Sigmoid colon (tissue), 7 donors: ENCODE data around the gene GOPC. TPM values are rescaled to one million over a fixed set of nuclear protein-coding genes. Genes with fewer than 3 reads are reported as not detected.
A peak's percentile ranks its signal among the peaks of the same experiment; 100 is the strongest.
"Not testable (repeated sequence)": the region's sequence is repeated elsewhere in the genome, so short reads cannot be mapped to it uniquely, and the experiment has no call there.

Experiments used
- DNase-seq: peaks from one replicate; pipeline ENCODE4 v3.0.0-alpha.2; 2019
- H3K27ac ChIP-seq, 4 donors: fragments of 200-600 bp; sonication (generic); one replicate each; pipeline ENCODE4 v1.5.1; 2016 to 2019; ENCODE audit warnings: mild to moderate bottlenecking in 1 of 4
- H3K27me3 ChIP-seq, 3 donors: fragments of 200-600 bp; sonication (generic); one replicate each; pipeline ENCODE4 v1.5.1; 2019; ENCODE audit warnings: mild to moderate bottlenecking in 1 of 3
- H3K36me3 ChIP-seq, 4 donors: fragments of 200-600 bp; sonication (generic); one replicate each; pipeline ENCODE4 v1.5.1; 2016 to 2019
- H3K4me1 ChIP-seq, 4 donors: fragments of 200-600 bp; sonication (generic); one replicate each; pipeline ENCODE4 v1.5.1; 2017 to 2019
- H3K4me3 ChIP-seq, 4 donors: fragments of 200-600 bp; sonication (generic); one replicate each; pipeline ENCODE4 v1.5.1; 2017 to 2019; ENCODE audit warnings: mild to moderate bottlenecking in 2 of 4, moderate library complexity in 1 of 4
- H3K9me3 ChIP-seq, 4 donors: fragments of 200-600 bp in 3 of 4; sonication (generic) in 3 of 4; one replicate each; pipeline versions ENCODE4 v1.5.1 to v1.6.1; 2013 to 2019
- CTCF ChIP-seq, 4 experiments: fragments of 450-650 bp in 3 of 4; fragments of 200-600 bp in 1 of 4; IDR thresholded peaks; one replicate each; pipeline ENCODE4 v1.5.1; 2016 to 2019; ENCODE audit warnings: antibody characterized with exemption in 4 of 4, mild to moderate bottlenecking in 3 of 4, moderate library complexity in 2 of 4
- EP300 ChIP-seq, 4 donors: sonication (generic); formaldehyde crosslinking; IDR thresholded peaks; one replicate each; pipeline ENCODE4 v1.6.1; 2017; ENCODE audit warnings: antibody characterized with exemption in 4 of 4
- POLR2A ChIP-seq, 2 donors: fragments of 450-650 bp; IDR thresholded peaks; one replicate each; pipeline ENCODE4 v1.6.1; 2016; ENCODE audit warnings: antibody characterized with exemption in 2 of 2, mild to moderate bottlenecking in 2 of 2, moderate library complexity in 2 of 2
- POLR2AphosphoS5 ChIP-seq, 4 donors: sonication (generic); formaldehyde crosslinking; IDR thresholded peaks; one replicate each; pipeline ENCODE4 v1.6.1; 2017; ENCODE audit warnings: antibody characterized with exemption in 4 of 4
- WGBS, 2 donors: extraction: QIAGEN DNeasy Blood & Tissue Kit; methylation state at CpG; one replicate each; pipeline ENCODE4 v1.1.7; 2013; 5-methylcytosine and 5-hydroxymethylcytosine counted together
- intact Hi-C: fragments of 100-400 bp; cut with DNase I; formaldehyde crosslinking; loops from one replicate; pipeline ENCODE4 v1.15.1; 2023
- polyA plus RNA-seq, 3 donors: library from polyadenylated mRNA; stranded (reverse); fragments of 200-250 nt; gene quantifications; one replicate each; pipeline ENCODE4 v1.2.3, GENCODE V29; 2013
- total RNA-seq, 4 donors: library from RNA; depleted of rRNA; stranded (reverse); fragments of >200 nt; gene quantifications; one replicate each; pipeline ENCODE4 v1.1.0, GENCODE V29; 2016
- donor health status: healthy with polysubstance abuse.
- donor health status: Bipolar disorder and iron deficiency.
- donor health status: healthy.

Gene GOPC
- total RNA-seq (10 to 100 TPM; 26.0 to 28.1 (median 26.1) TPM), polyA plus RNA-seq (10 to 100 TPM; 14.8 to 28.0 (median 20.4) TPM)

GRCh38 chr6:117602151-117602898 is at the start of gene GOPC:
GOPC (minus strand) TSS chr6:117602511; CDS start chr6:117602288, 223 bp downstream.
- peak; percentile 98 for DNase-seq
- intact Hi-C loops: loop anchor here (2.0 to 10.0 kb wide), 3 partner anchors 40 to 118 kb away; partner anchors contain the start of genes DCBLD1 and NUS1
- Histone ChIP-seq H3K4me3 (peak within 1 kb of the TSS; percentile 78 to 99 (median 87)), H3K27ac (peak within 1 kb of the TSS; percentile 80 to 91 (median 84)), H3K4me1 (peaks cover 0 to 35% (median 27%) of the 10 kb centered on the region in 4 donors), H3K27me3 (no peaks in the 10 kb centered on the region), H3K9me3 (no peaks in the 10 kb centered on the region), H3K36me3 (no peaks in the 10 kb centered on the region)
- 0 to 1% methylated on average over 60 of the region's 60 CpGs for WGBS, 2 donors
- peak; percentile 75 to 87 for TF ChIP-seq POLR2A (IDR thresholded peaks at IDR 0.05)
- TF ChIP-seq CTCF (IDR thresholded peaks at IDR 0.05): no peak
- peak; percentile 79 to 96 (median 94) for TF ChIP-seq POLR2AphosphoS5 (IDR thresholded peaks at IDR 0.05)

DNA sequence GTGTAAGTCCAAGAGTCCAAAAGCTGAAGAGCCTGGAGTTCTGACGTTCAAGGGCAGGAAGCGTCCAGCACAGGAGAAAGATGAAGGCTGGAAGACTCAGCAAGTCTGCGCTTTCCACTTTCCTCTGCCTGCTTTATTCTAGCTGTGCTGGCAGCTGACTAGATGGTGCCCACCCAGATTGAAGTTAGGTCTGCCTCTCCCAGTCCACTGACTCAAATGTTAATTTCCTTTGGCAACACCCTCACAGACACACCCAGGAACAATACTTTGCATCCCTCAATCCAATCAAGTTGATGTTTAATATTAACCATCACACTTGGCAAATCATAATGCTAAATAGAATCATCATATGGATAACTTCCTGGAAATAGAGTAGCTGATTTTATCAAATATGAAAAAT is 49.7 kb upstream of the GOPC start:
- H3K27ac ChIP-seq, H3K4me3 ChIP-seq, intact Hi-C loops, H3K9me3 ChIP-seq, H3K4me1 ChIP-seq, DNase-seq, H3K27me3 ChIP-seq, H3K36me3 ChIP-seq: not testable (repeated sequence)
- 75 to 79% methylated on average over 3 of the region's 3 CpGs for WGBS, 2 donors

DNA sequence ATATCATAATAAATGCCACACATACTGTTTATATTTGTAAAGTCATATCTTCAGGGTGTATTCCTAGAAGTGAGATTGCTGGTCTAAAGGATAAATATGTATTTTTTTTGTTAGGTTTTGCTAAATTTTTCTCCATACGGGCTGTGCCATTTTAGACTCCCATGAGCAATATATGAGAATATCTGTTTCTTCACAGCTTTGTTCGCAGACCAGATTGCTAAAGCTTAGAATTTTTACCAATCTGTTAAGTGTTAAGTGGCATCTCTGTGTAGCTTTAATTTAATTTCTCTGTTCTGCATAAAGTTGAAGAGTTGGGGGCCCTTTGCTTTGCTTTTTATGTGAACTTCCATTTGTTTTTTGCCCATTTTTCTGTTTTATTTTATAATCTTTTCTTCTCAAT is 40.7 kb upstream of the GOPC start:
- no peaks in the 10 kb centered on the region for H3K27me3 ChIP-seq
- no peak overlapping the region for H3K4me3 ChIP-seq
- H3K27ac ChIP-seq: no peak overlapping the region
- H3K4me1 ChIP-seq: no peaks in the 10 kb centered on the region
- H3K36me3 ChIP-seq: no peaks in the 10 kb centered on the region
- intact Hi-C loops: no loop called here
- WGBS, 2 donors: 93 to 94% methylated on average over 2 of the region's 2 CpGs
- TF ChIP-seq POLR2A (IDR thresholded peaks at IDR 0.05) (no peak), EP300 (IDR thresholded peaks at IDR 0.05) (no peak), CTCF (IDR thresholded peaks at IDR 0.05) (no peak), POLR2AphosphoS5 (IDR thresholded peaks at IDR 0.05) (no peak)
- DNase-seq: no peak
- no peaks in the 10 kb centered on the region for H3K9me3 ChIP-seq

- Histone ChIP-seq H3K27ac (no peak overlapping the region), H3K36me3 (no peaks in the 10 kb centered on the region), H3K4me1 (no peaks in the 10 kb centered on the region), H3K9me3 (no peaks in the 10 kb centered on the region), H3K27me3 (no peaks in the 10 kb centered on the region), H3K4me3 (no peak overlapping the region)
- intact Hi-C loops: no loop called here
- no peak for DNase-seq
- WGBS, 2 donors: 75 to 78% methylated on average over 1 of the region's 1 CpG
- TF ChIP-seq EP300 (IDR thresholded peaks at IDR 0.05): no peak
- no peak for TF ChIP-seq CTCF (IDR thresholded peaks at IDR 0.05)
Measured at GRCh38 chr6:117637770-117638169, 35.5 kb upstream of the GOPC start.

DNA sequence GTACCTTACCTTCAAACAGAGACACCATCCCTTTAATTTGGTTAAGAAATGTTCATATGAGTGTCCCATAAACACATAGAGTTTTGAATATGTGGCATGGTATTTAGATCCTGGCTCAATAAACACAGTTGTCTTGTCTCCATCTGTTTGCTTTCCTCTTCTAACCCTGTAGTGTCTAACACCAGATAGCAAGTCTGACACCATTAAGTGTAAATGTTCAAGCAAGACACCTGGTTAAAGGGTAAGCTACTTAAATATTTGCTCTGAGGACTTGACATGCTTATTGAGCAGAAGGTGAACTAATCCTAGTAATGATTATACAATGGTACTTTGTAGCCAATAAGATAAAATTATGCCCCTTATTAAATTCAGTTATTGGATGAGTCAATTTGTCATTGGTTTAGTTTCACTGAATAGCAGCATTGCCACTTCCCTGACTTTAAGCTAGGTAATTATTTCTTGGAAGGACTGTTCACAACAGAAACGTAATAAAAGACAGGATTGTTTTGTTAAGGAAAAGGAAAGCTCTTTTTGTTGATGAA is 26.9 kb upstream of the GOPC start:
- H3K4me3 ChIP-seq: no peak overlapping the region
- 41 to 54% methylated on average over 1 of the region's 1 CpG for WGBS, 2 donors
- intact Hi-C loops: no loop called here
- H3K27me3 ChIP-seq: no peaks in the 10 kb centered on the region
- no peaks in the 10 kb centered on the region for H3K36me3 ChIP-seq
- H3K9me3 ChIP-seq: no peaks in the 10 kb centered on the region
- no peaks in the 10 kb centered on the region for H3K4me1 ChIP-seq
- no peak for DNase-seq
- H3K27ac ChIP-seq: no peak overlapping the region
- TF ChIP-seq POLR2A (IDR thresholded peaks at IDR 0.05) (no peak), CTCF (IDR thresholded peaks at IDR 0.05) (no peak), POLR2AphosphoS5 (IDR thresholded peaks at IDR 0.05) (no peak), EP300 (IDR thresholded peaks at IDR 0.05) (no peak)
